ENCODE data around the gene FHOD1. TPM values are rescaled to one million over a fixed set of nuclear protein-coding genes. Genes with fewer than 3 reads are reported as not detected.

The FHOD1 gene
- total and polyA plus RNA-seq, 7 donors, result 4.8 to 25.2 (median 9.2) TPM

- Histone ChIP-seq H3K4me1 (peaks cover 0 to 17% (median 16%) of the 10 kb centered on the region in 4 donors), H3K27ac (no peak overlapping the region), H3K36me3 (no peaks in the 10 kb centered on the region), H3K4me3 (no peak overlapping the region), H3K9me3 (no peaks in the 10 kb centered on the region), H3K27me3 (peaks cover 12 to 65% (median 38%) of the 10 kb centered on the region in 3 donors)
- TF ChIP-seq EP300 (IDR thresholded peaks at IDR 0.05), result no peak
- TF ChIP-seq POLR2AphosphoS5 (IDR thresholded peaks at IDR 0.05), result no peak
- TF ChIP-seq POLR2A (IDR thresholded peaks at IDR 0.05), result no peak
- TF ChIP-seq, protein P1, sequence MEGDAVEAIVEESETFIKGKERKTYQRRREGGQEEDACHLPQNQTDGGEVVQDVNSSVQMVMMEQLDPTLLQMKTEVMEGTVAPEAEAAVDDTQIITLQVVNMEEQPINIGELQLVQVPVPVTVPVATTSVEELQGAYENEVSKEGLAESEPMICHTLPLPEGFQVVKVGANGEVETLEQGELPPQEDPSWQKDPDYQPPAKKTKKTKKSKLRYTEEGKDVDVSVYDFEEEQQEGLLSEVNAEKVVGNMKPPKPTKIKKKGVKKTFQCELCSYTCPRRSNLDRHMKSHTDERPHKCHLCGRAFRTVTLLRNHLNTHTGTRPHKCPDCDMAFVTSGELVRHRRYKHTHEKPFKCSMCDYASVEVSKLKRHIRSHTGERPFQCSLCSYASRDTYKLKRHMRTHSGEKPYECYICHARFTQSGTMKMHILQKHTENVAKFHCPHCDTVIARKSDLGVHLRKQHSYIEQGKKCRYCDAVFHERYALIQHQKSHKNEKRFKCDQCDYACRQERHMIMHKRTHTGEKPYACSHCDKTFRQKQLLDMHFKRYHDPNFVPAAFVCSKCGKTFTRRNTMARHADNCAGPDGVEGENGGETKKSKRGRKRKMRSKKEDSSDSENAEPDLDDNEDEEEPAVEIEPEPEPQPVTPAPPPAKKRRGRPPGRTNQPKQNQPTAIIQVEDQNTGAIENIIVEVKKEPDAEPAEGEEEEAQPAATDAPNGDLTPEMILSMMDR (IDR thresholded peaks at IDR 0.05), result no peak
- peak; percentile 44 for DNase-seq
- WGBS, 2 donors, result 91 to 93% methylated on average over 4 of the region's 4 CpGs
- intact Hi-C loops (cut with DNase I), result no loop called here
Observed at GRCh38 chr16:67252609-67253497, 5.6 kb upstream of the FHOD1 start.

DNA sequence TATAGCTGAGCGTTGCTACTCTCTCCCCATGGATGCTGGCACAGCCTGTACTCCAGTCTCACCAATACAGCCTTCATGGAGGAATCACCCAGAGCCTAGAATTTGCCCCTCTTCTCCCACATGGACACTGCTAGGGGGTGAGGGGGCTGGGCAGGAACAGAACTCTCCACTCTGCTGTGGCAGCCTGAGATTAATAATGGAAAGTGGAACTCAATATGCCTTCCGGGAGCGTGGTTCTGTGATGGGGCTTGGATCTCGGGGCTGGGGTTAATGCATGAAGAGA is 2.7 kb upstream of the FHOD1 start:
- Histone ChIP-seq H3K27ac (no peak overlapping the region), H3K27me3 (peaks cover 12 to 62% (median 38%) of the 10 kb centered on the region in 3 donors), H3K36me3 (no peaks in the 10 kb centered on the region), H3K4me3 (no peak overlapping the region), H3K4me1 (peaks cover 0 to 38% (median 34%) of the 10 kb centered on the region in 4 donors), H3K9me3 (no peaks in the 10 kb centered on the region)
- DNase-seq, result peak; percentile 43
- intact Hi-C loops (cut with DNase I), result no loop called here
- 84 to 85% methylated on average over 4 of the region's 4 CpGs for WGBS, 2 donors
- TF ChIP-seq POLR2A (IDR thresholded peaks at IDR 0.05), result no peak
- TF ChIP-seq, protein P1 (IDR thresholded peaks at IDR 0.05), result no peak

- 21 to 29% methylated on average over 22 of the region's 22 CpGs for whole genome bisulfite sequencing, 2 donors
- H3K4me1 ChIP-seq, result peaks cover 0 to 44% (median 37%) of the 10 kb centered on the region in 4 donors
- no peaks in the 10 kb centered on the region for H3K9me3 ChIP-seq
- intact Hi-C loops (cut with DNase I), result loop anchor here (5.0 kb wide), 1 partner anchor 148 kb away; no protein-coding TSS in a partner anchor
- H3K27me3 ChIP-seq, result peaks cover 12 to 58% (median 33%) of the 10 kb centered on the region in 3 donors
- no peaks in the 10 kb centered on the region for H3K36me3 ChIP-seq
- no peak overlapping the region for H3K27ac ChIP-seq
- TF ChIP-seq POLR2AphosphoS5 (IDR thresholded peaks at IDR 0.05) (no peak), POLR2A (IDR thresholded peaks at IDR 0.05) (no peak), EP300 (IDR thresholded peaks at IDR 0.05) (no peak)
- TF ChIP-seq, protein P1 (IDR thresholded peaks at IDR 0.05), result no peak
- H3K4me3 ChIP-seq, result peak overlapping the region in 3 of 4 donors; percentile 38 to 87 (median 62)
- DNase-seq, result peak; percentile 66
Observed at GRCh38 chr16:67249178-67250044, 2.1 kb upstream of the FHOD1 start.

- Histone ChIP-seq H3K9me3 (no peaks in the 10 kb centered on the region), H3K36me3 (no peaks in the 10 kb centered on the region), H3K27me3 (peaks cover 7 to 52% (median 29%) of the 10 kb centered on the region in 3 donors), H3K4me3 (peak within 1 kb of the TSS; percentile 26 to 87 (median 72)), H3K4me1 (peaks cover 0 to 52% (median 39%) of the 10 kb centered on the region in 4 donors), H3K27ac (peak within 1 kb of the TSS; percentile 80 to 89 (median 83))
- 1% methylated on average over 75 of the region's 75 CpGs for WGBS, 2 donors
- peak; percentile 75 for DNase-seq
- no peak for TF ChIP-seq EP300 (IDR thresholded peaks at IDR 0.05)
- TF ChIP-seq, protein P1 (IDR thresholded peaks at IDR 0.05), result no peak
- TF ChIP-seq POLR2AphosphoS5 (IDR thresholded peaks at IDR 0.05), result no peak
- no peak for TF ChIP-seq POLR2A (IDR thresholded peaks at IDR 0.05)
- intact Hi-C loops (cut with DNase I), result loop anchor here (5.0 kb wide), 1 partner anchor 149 kb away; no protein-coding TSS in a partner anchor
Observed at GRCh38 chr16:67248401-67249177, 1.3 kb upstream of the FHOD1 start, which contains the start of gene SLC9A5. TSS of gene SLC9A5 (plus strand) at chr16:67248979. CDS start at chr16:67249015, 36 bp downstream.
